DOHH2 (cell line): ENCODE results near the gene PTPRN2.

Experiments used
- H3F3A ChIP-seq: fragments of 200-600 bp; sonication (generic), shearing (Covaris generic); 2 replicates; pipeline ENCODE4 v1.6.0; 2016; ENCODE audit warnings: antibody characterized with exemption, mild to moderate bottlenecking; ENCODE audit not compliant: control insufficient read depth, insufficient read depth
- H3K27ac ChIP-seq: fragments of 200-600 bp; sonication (generic); 2 replicates; pipeline ENCODE4 v1.5.1; 2014; ENCODE audit warnings: low read depth, mild to moderate bottlenecking, low read length, moderate library complexity
- H3K27me3 ChIP-seq: fragments of 200-600 bp; sonication (generic); 2 replicates; pipeline ENCODE4 v1.6.1; 2014; ENCODE audit warnings: mild to moderate bottlenecking, low read length, mixed read lengths; ENCODE audit not compliant: control insufficient read depth
- H3K36me3 ChIP-seq: fragments of 200-600 bp; sonication (generic); 2 replicates; pipeline ENCODE4 v1.6.1; 2014; ENCODE audit warnings: mild to moderate bottlenecking, low read length, moderate library complexity, mixed read lengths; ENCODE audit not compliant: control insufficient read depth
- H3K4me1 ChIP-seq: fragments of 200-600 bp; sonication (generic); 2 replicates; pipeline ENCODE4 v1.6.1; 2014; ENCODE audit warnings: mild to moderate bottlenecking, low read length, mixed read lengths; ENCODE audit not compliant: control insufficient read depth
- H3K4me2 ChIP-seq: fragments of 200-600 bp; sonication (generic); 2 replicates; pipeline ENCODE4 v1.6.0; 2014; ENCODE audit warnings: mild to moderate bottlenecking, low read length, moderate library complexity
- H3K4me3 ChIP-seq: fragments of 200-600 bp; sonication (generic); 2 replicates; pipeline ENCODE4 v1.5.1; 2014; ENCODE audit warnings: mild to moderate bottlenecking, low read length, mixed read lengths
- H3K79me2 ChIP-seq: fragments of 200-600 bp; sonication (generic); 2 replicates; pipeline ENCODE4 v1.6.1; 2014; ENCODE audit warnings: mild to moderate bottlenecking, low read length, mixed read lengths; ENCODE audit not compliant: control insufficient read depth
- H3K9me2 ChIP-seq: fragments of 200-600 bp; sonication (generic); replicated peaks from 2 replicates; pipeline ENCODE4 v1.6.1; 2014; ENCODE audit warnings: mild to moderate bottlenecking, low read length, mixed read lengths; ENCODE audit not compliant: control insufficient read depth
- H3K9me3 ChIP-seq: fragments of 200-600 bp; sonication (generic); 2 replicates; pipeline ENCODE4 v1.6.1; 2014; ENCODE audit warnings: antibody characterized with exemption, low read length, mixed read lengths; ENCODE audit not compliant: control insufficient read depth, insufficient read depth
- H4K20me1 ChIP-seq: fragments of 200-600 bp; sonication (generic); 2 replicates; pipeline ENCODE4 v1.6.0; 2014; ENCODE audit warnings: low read depth, mild to moderate bottlenecking, antibody characterized with exemption, low read length, moderate library complexity; ENCODE audit not compliant: control insufficient read depth, insufficient read depth
- EZH2phosphoT487 ChIP-seq: fragments of 200-600 bp; sonication (generic); IDR thresholded peaks from 2 replicates; pipeline ENCODE4 v1.6.1; 2017; ENCODE audit warnings: borderline replicate concordance, mild to moderate bottlenecking, antibody characterized with exemption, low read length, moderate library complexity, mixed read lengths
- TF ChIP-seq, protein P1 (sequence below): fragments of 200-600 bp; sonication (generic); IDR thresholded peaks from one replicate; pipeline ENCODE4 v1.5.1; 2014; ENCODE audit warnings: antibody characterized with exemption, mild to moderate bottlenecking, low read depth, low read length; ENCODE audit not compliant: poor library complexity, severe bottlenecking

Gene PTPRN2

DNA sequence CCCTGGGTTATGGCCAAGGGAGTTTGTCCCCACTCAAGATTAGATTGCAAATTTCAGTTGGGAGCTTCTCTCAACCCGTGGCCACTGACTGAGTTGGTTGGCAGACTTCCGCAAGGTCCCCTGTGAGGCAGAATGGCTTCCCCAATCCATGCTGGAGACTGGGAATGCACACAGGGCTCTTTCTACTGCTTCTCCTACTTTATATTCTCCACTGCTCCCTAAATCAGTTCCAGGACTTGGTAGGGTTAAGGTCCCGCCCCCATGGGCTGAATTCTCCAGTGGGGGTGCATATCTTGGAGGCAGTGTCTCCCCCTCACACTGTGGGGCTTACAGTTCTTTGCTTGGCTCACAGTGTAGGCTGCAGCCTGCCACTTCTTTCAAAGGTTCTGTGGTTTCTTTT is 404.2 kb downstream of the PTPRN2 start:
- H3K27ac ChIP-seq, result no peak overlapping the region
- no peaks in the 10 kb centered on the region for H3K9me2 ChIP-seq
- no peaks in the 10 kb centered on the region for H4K20me1 ChIP-seq
- TF ChIP-seq EZH2phosphoT487, result no peak
- TF ChIP-seq, protein P1, sequence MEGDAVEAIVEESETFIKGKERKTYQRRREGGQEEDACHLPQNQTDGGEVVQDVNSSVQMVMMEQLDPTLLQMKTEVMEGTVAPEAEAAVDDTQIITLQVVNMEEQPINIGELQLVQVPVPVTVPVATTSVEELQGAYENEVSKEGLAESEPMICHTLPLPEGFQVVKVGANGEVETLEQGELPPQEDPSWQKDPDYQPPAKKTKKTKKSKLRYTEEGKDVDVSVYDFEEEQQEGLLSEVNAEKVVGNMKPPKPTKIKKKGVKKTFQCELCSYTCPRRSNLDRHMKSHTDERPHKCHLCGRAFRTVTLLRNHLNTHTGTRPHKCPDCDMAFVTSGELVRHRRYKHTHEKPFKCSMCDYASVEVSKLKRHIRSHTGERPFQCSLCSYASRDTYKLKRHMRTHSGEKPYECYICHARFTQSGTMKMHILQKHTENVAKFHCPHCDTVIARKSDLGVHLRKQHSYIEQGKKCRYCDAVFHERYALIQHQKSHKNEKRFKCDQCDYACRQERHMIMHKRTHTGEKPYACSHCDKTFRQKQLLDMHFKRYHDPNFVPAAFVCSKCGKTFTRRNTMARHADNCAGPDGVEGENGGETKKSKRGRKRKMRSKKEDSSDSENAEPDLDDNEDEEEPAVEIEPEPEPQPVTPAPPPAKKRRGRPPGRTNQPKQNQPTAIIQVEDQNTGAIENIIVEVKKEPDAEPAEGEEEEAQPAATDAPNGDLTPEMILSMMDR, result no peak
- no peaks in the 10 kb centered on the region for H3K79me2 ChIP-seq
- no peak overlapping the region for H3K4me2 ChIP-seq
- no peaks in the 10 kb centered on the region for H3K27me3 ChIP-seq
- H3K9me3 ChIP-seq, result peaks cover 20% of the 10 kb centered on the region; the same call in 1 of the 2 replicates
- no peak overlapping the region for H3K4me3 ChIP-seq
- no peaks in the 10 kb centered on the region for H3K4me1 ChIP-seq
- H3F3A ChIP-seq, result no peaks in the 10 kb centered on the region
- no peaks in the 10 kb centered on the region for H3K36me3 ChIP-seq

DNA sequence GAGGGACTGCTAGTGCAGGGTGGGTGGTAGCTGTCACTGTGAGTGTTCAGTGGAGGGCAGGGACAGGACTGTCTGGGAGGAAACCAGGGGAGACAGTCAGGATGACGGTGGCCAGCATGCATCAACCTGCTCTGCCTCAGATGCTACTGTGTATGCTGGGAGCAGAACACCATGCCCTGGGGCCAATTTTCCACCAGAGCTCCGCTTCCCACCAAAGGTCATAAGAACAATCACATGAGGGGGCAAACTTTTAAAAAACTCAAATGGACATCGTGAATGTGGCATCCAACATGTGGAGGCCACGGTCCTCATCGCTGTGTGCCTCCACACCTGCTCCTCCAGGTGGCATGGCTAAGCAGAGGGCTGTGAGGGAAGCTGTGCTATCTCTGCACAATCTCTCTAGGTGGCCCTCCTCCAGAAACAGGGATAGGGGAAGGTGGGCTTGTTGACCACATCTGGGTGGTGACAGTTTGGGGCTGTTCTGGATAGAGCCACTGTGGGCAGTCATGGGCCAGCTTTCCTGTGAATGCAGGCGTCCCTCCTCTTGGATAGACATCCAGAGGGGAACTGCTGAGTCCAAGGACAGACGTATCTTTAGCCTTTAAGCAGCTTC is 411.0 kb downstream of the PTPRN2 start:
- H3K9me2 ChIP-seq, result no peaks in the 10 kb centered on the region
- H4K20me1 ChIP-seq, result no peaks in the 10 kb centered on the region
- TF ChIP-seq, protein P1, result no peak
- no peak for TF ChIP-seq EZH2phosphoT487

DNA sequence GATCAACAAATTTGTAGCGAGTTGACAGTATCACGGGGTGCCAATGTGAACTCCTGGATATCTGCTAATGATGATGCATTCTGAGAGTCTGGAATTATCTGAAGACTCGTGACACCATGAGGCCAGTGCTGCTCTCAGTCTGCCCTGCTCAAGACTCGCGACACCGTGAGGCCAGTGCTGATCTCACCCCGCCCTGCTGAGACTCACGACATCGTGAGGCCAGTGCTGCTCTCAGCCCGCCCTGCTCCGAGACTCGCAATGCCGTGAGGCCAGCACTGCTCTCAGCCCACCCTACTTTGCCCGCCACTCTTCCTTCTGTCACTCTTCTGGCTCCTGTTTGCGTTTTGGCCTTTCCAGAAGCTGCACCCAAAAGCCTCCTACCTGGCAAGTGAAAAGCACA is 411.8 kb downstream of the PTPRN2 start:
- no peak overlapping the region for H3K4me2 ChIP-seq
- H3K9me3 ChIP-seq, result peaks cover 23% of the 10 kb centered on the region; the same call in 1 of the 2 replicates
- H3K9me2 ChIP-seq, result no peaks in the 10 kb centered on the region
- no peaks in the 10 kb centered on the region for H3K36me3 ChIP-seq
- H3K79me2 ChIP-seq, result no peaks in the 10 kb centered on the region
- no peaks in the 10 kb centered on the region for H3K4me1 ChIP-seq
- no peaks in the 10 kb centered on the region for H4K20me1 ChIP-seq
- TF ChIP-seq, protein P1, result no peak
- TF ChIP-seq EZH2phosphoT487, result no peak
- H3K27me3 ChIP-seq, result no peaks in the 10 kb centered on the region
- no peak overlapping the region for H3K4me3 ChIP-seq
- no peaks in the 10 kb centered on the region for H3F3A ChIP-seq
- no peak overlapping the region for H3K27ac ChIP-seq

More for the DNA sequence above, 411.0 kb downstream of the PTPRN2 start:
- H3K4me1 ChIP-seq, result no peaks in the 10 kb centered on the region
- H3K4me2 ChIP-seq, result no peak overlapping the region
- peaks cover 22% of the 10 kb centered on the region; the same call in 1 of the 2 replicates for H3K9me3 ChIP-seq
- no peaks in the 10 kb centered on the region for H3K36me3 ChIP-seq
- no peak overlapping the region for H3K27ac ChIP-seq
- no peaks in the 10 kb centered on the region for H3K27me3 ChIP-seq
- H3K4me3 ChIP-seq, result no peak overlapping the region
- H3F3A ChIP-seq, result no peaks in the 10 kb centered on the region
- H3K79me2 ChIP-seq, result no peaks in the 10 kb centered on the region
